Kidney epithelial cell (primary cell): ENCODE results near the gene CPLANE2. TPM values are rescaled to one million over a fixed set of nuclear protein-coding genes. Genes with fewer than 3 reads are reported as not detected.
"Not testable (repeated sequence)": the region's sequence is repeated elsewhere in the genome, so short reads cannot be mapped to it uniquely, and the experiment has no call there.

Experiments
- DNase-seq: peaks from one replicate; pipeline ENCODE4 v3.0.0-alpha.2; 2010; ENCODE audit warnings: low read depth
- H3K27me3 ChIP-seq: 2 replicates; pipeline ENCODE4 v1.6.0; 2011; ENCODE audit warnings: low read length; ENCODE audit not compliant: control insufficient read depth, insufficient read depth
- H3K36me3 ChIP-seq: 2 replicates; pipeline ENCODE4 v1.5.1; 2011; ENCODE audit warnings: low read length; ENCODE audit not compliant: control insufficient read depth, insufficient read depth
- H3K4me3 ChIP-seq: 2 replicates; pipeline ENCODE4 v1.5.1; 2011; ENCODE audit warnings: low read depth, mild to moderate bottlenecking, control low read depth, low read length
- total RNA-seq: library from RNA; depleted of rRNA; stranded (reverse); fragments of >200 nt; gene quantifications from 2 replicates; pipeline ENCODE4 v1.2.3, GENCODE V29; 2015
- TF ChIP-seq, protein P1 (sequence below): IDR thresholded peaks from 2 replicates; pipeline ENCODE4 v1.5.1; 2011; ENCODE audit warnings: mild to moderate bottlenecking, moderate library complexity, low read length, control low read depth, inconsistent platforms; ENCODE audit not compliant: insufficient read depth, poor library complexity, severe bottlenecking

CPLANE2 gene
- total RNA-seq, 1 donor from 2014 or later = 3.5 TPM

DNA sequence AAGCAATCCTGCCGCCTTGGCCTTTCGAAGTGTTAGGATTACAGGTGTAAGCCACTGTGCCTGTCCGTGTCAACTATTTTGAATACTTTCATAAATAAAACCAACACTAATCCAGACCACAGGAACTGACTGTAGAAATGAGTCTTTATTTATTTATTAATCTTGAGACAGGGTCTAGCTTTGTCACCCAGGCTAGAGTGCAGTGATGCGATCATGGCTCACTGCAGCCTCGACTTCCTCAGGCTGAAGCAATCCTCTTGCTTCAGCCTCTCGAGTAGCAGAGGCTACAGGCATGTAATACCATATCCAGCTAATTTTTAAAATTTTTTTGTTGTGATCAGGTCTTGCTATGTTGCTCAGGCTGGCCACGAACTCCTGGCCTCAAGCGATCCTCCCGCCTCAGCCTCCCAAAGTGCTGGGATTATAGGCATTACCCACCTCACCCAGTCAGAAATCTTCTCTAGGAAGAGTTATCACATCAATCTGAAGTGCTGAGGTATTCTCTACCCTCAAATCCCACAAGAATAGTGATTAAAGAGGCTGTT lies 21.7 kb upstream of the CPLANE2 start:
- TF ChIP-seq, protein P1, sequence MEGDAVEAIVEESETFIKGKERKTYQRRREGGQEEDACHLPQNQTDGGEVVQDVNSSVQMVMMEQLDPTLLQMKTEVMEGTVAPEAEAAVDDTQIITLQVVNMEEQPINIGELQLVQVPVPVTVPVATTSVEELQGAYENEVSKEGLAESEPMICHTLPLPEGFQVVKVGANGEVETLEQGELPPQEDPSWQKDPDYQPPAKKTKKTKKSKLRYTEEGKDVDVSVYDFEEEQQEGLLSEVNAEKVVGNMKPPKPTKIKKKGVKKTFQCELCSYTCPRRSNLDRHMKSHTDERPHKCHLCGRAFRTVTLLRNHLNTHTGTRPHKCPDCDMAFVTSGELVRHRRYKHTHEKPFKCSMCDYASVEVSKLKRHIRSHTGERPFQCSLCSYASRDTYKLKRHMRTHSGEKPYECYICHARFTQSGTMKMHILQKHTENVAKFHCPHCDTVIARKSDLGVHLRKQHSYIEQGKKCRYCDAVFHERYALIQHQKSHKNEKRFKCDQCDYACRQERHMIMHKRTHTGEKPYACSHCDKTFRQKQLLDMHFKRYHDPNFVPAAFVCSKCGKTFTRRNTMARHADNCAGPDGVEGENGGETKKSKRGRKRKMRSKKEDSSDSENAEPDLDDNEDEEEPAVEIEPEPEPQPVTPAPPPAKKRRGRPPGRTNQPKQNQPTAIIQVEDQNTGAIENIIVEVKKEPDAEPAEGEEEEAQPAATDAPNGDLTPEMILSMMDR = no peak
- no peak for DNase-seq
- H3K36me3 ChIP-seq = no peaks in the 10 kb centered on the region

DNA sequence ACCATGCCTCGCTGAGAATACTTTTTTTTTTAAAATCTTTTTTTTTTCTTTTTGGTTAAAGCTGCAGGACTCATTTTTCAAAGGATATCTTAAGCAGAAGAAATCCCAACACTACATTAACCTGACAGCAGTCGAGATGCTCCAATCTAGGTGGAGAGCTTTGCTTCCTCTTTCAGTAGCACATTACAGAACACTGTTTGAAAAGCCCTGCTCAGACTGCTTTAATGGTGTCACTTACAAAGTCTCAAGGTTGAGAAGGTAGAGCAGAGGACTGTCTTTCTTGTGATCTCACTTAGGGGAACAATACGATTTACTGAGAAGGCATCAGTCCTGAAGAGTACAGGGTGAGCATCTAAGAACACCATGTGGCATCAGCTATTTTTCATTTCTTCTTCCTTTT lies 21.0 kb upstream of the CPLANE2 start:
- H3K27me3 ChIP-seq = no peaks in the 10 kb centered on the region
- no peak for DNase-seq
- TF ChIP-seq, protein P1 = no peak
- H3K4me3 ChIP-seq = no peak overlapping the region
- H3K36me3 ChIP-seq = no peaks in the 10 kb centered on the region

More for the DNA sequence above, 21.7 kb upstream of the CPLANE2 start:
- Histone ChIP-seq H3K27me3 (no peaks in the 10 kb centered on the region), H3K4me3 (no peak overlapping the region)

DNA sequence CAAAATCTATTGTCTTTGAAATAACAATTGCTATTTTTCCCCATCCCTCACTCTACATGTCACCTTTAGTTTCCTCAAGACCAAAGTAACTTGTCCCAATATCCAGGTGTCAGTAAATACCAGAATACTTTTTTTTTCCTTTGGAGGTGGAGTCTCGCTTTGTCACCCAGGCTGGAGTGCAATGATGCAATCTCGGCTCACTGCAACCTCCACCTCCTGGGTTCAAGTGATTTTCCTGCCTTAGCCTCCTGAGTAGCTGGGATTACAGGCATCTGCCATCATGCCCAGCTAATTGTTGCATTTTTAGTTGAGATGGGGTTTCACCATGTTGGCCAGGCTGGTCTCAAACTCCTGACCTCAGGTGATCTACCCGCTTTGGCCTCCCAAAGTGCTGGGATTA lies 20.6 kb upstream of the CPLANE2 start:
- DNase-seq, H3K27me3 ChIP-seq, H3K36me3 ChIP-seq, H3K4me3 ChIP-seq: not testable (repeated sequence)

DNA sequence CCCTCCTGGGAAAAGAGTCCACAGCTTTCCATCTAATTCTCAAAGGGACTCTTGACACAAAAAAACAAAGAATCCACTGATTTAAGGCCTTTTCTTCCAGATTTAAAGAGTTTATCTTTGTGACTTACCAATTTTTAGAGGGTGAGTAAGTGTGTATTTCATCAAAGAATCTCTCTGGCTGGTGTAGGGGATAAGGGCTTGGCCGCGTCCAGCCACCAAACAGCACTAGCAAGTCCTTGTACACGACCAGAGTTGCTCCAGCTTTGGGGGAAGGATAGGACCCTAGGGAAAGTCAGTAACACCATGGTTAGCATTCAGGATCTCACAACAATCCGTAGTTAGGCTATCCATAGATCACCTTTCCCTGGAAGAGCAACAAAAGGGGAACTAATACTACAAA lies 19.5 kb upstream of the CPLANE2 start:
- TF ChIP-seq, protein P1 = no peak
- Histone ChIP-seq H3K4me3 (no peak overlapping the region), H3K36me3 (no peaks in the 10 kb centered on the region), H3K27me3 (no peaks in the 10 kb centered on the region)
- no peak for DNase-seq

DNA sequence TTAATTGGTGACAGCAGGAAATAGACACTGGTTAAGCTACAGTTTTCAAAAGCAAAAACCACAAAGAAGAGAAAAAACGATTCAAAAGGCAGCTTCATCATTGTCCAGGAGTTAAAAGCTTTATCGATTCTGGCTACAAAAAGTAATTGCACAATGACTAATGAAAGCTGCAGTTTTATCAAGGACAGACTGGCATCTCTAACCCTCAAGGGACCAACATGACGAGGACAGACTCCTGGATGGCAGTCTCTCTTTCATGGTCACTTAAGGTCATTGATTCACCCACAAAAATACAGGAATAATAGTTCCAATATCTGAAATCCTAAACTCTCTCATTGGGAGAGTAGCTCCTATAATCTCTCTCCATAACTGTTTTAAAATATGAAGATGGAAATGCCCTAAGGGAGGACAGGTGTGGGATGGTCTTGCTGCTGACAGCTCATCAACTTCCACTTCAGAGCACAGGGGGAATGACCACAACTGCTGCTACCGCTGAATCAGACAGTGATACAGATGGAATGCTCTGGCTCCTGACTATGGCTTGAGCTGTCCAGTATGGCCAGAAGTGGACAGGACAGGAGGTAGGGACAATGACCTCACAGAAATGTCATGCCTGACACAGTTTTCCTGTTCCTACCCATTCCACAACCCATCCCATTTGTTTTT lies 17.4 kb upstream of the CPLANE2 start:
- Histone ChIP-seq H3K36me3 (no peaks in the 10 kb centered on the region), H3K4me3 (no peak overlapping the region), H3K27me3 (no peaks in the 10 kb centered on the region)
- TF ChIP-seq, protein P1 = no peak
- DNase-seq = no peak

DNA sequence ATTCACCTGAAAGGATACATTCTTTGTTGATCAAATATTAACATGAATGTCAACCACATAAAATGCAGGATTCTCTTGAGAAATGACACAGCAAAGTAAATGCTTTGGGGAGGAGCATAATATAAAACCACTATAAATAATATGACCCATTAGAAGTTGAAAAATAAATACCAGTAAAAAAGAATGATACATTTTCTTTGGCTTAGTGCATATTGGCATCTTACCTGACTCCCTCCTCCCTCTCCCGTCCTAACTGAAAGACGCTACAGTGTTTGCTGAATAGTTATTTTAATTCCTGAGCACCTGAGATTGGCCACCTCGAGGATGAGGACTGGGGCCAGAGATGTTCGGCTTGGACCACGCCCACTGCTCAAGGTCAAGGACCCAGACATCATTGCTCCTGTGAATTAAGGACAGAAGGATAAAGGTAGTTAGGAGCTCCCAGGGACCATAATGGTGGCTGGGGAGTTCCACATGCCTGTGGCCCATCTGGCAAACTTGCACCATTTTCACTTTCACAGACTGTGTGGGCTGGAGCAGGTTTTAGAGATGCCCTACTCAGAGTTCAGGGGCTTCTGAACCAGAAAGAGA lies 16.4 kb upstream of the CPLANE2 start:
- Histone ChIP-seq H3K27me3 (no peaks in the 10 kb centered on the region), H3K36me3 (no peaks in the 10 kb centered on the region), H3K4me3 (no peak overlapping the region)
- no peak for DNase-seq
- TF ChIP-seq, protein P1 = no peak
